GM12878 (cell line): ENCODE results near the gene CD68. TPM values are rescaled to one million over a fixed set of nuclear protein-coding genes. Genes with fewer than 3 reads are reported as not detected.

Experiments
- ATAC-seq: fragments of 200-7000 bp; cut with Tn5 transposase; 3 replicates; pipeline ENCODE4 v1.9.1; 2020; ENCODE audit warnings: mild to moderate bottlenecking, moderate library complexity
- BruUV-seq: library from RNA; stranded (reverse); fragments of 400-500 nt; replicated peaks from 2 replicates; lab custom pipeline; 2021; lab: Mats Ljungman, UMichigan
- CTCF ChIA-PET: fragments of 300-600 bp; sonication (Branson Sonifier 250); formaldehyde crosslinking; extraction: SDS; loops from one replicate; lab custom pipeline; 2021; ENCODE audit warnings: inconsistent platforms; lab: Yijun Ruan, JAX
- POLR2A ChIA-PET: fragments of 350-600 bp; formaldehyde crosslinking; extraction: SDS; loops from one replicate; lab custom pipeline; 2021; ENCODE audit warnings: inconsistent platforms; lab: Charles Lee
- RAD21 ChIA-PET: fragments of 300-600 bp; sonication (Branson Sonifier 250); formaldehyde crosslinking; loops from one replicate; lab custom pipeline; 2023; ENCODE audit warnings: antibody characterized with exemption; ENCODE audit not compliant: unreplicated experiment; lab: Charles Lee
- SMC1A ChIA-PET: fragments of 300-600 bp; sonication (Branson Sonifier 250); formaldehyde crosslinking; loops from one replicate; lab custom pipeline; 2023; ENCODE audit not compliant: unreplicated experiment, uncharacterized antibody; lab: Charles Lee
- DNase-seq: peaks from one replicate; pipeline ENCODE4 v3.0.0-alpha.2; 2011; ENCODE audit warnings: low read depth, low spot score
- FAIRE-seq: peaks from 3 replicates; lab custom pipeline; 2011; peaks lifted over from hg19 to GRCh38; lab: Jason Lieb, UNC
- H2AFZ ChIP-seq: 2 replicates; pipeline ENCODE4 v1.6.0; 2011; ENCODE audit warnings: low read depth, low read length, control low read depth; ENCODE audit not compliant: control insufficient read depth
- H3K27ac ChIP-seq: 2 replicates; pipeline ENCODE4 v1.5.1; 2011; ENCODE audit warnings: control low read depth; ENCODE audit not compliant: control insufficient read depth, insufficient read depth
- H3K27me3 ChIP-seq, 2 experiments: replicated peaks in 1 of 2; 2 replicates each; pipeline versions ENCODE4 v1.6.0 to v1.6.1; 2011; ENCODE audit warnings: low read length in 1 of 2; ENCODE audit not compliant: control insufficient read depth in 2 of 2, insufficient read depth in 2 of 2
- H3K36me3 ChIP-seq, 2 experiments: 2 replicates each; pipeline ENCODE4 v1.5.1; 2011; ENCODE audit warnings: low read length in 1 of 2; ENCODE audit not compliant: control insufficient read depth in 2 of 2, insufficient read depth in 2 of 2
- H3K4me1 ChIP-seq: 2 replicates; pipeline ENCODE4 v1.6.1; 2011; ENCODE audit warnings: mild to moderate bottlenecking, low read length, moderate library complexity, mixed read lengths; ENCODE audit not compliant: control insufficient read depth, insufficient read depth
- H3K4me2 ChIP-seq: 2 replicates; pipeline ENCODE4 v1.6.0; 2011; ENCODE audit warnings: control low read depth; ENCODE audit not compliant: control insufficient read depth, insufficient read depth
- H3K4me3 ChIP-seq: fragments of 200-600 bp; sonication (generic); 2 replicates; pipeline ENCODE4 v1.5.1; 2016
- H3K79me2 ChIP-seq: 2 replicates; pipeline ENCODE4 v1.6.0; 2011; ENCODE audit warnings: low read length; ENCODE audit not compliant: control insufficient read depth, insufficient read depth
- H3K9ac ChIP-seq: 2 replicates; pipeline ENCODE4 v1.8.0; 2011; ENCODE audit warnings: low read length, control low read depth, mixed read lengths; ENCODE audit not compliant: control insufficient read depth, insufficient read depth
- H3K9me3 ChIP-seq: replicated peaks from 3 replicates; pipeline ENCODE4 v1.5.1; 2011; ENCODE audit warnings: mild to moderate bottlenecking, low read length; ENCODE audit not compliant: control insufficient read depth, insufficient read depth
- H4K20me1 ChIP-seq: 2 replicates; pipeline ENCODE4 v1.6.0; 2011; ENCODE audit not compliant: control insufficient read depth, insufficient read depth
- EGR1 ChIP-seq, 2 experiments: IDR thresholded peaks; 1 replicate in 1 of 2; 2 replicates in 1 of 2; pipeline ENCODE4 v1.6.1; 2011 to 2012; ENCODE audit warnings: low read depth in 2 of 2, low read length in 2 of 2, borderline replicate concordance in 1 of 2, mild to moderate bottlenecking in 1 of 2, moderate library complexity in 1 of 2
- ETV6 ChIP-seq, 2 experiments: fragments of 450-650 bp in 1 of 2; IDR thresholded peaks in 1 of 2; conservative IDR thresholded peaks in 1 of 2; 2 replicates each; pipeline ENCODE4 v1.6.1; 2014; ENCODE audit warnings: antibody characterized with exemption in 1 of 2, borderline replicate concordance in 1 of 2, low read depth in 1 of 2, mild to moderate bottlenecking in 1 of 2, moderate library complexity in 1 of 2
- JUND ChIP-seq: IDR thresholded peaks from 2 replicates; pipeline ENCODE4 v1.6.1; 2012; ENCODE audit warnings: low read depth, mild to moderate bottlenecking, low read length, improper control_type of control experiment, moderate library complexity
- KLF5 ChIP-seq: fragments of 450-650 bp; IDR thresholded peaks from 2 replicates; pipeline ENCODE4 v1.6.1; 2014; ENCODE audit warnings: mild to moderate bottlenecking; ENCODE audit not compliant: partially characterized antibody
- MXI1 ChIP-seq: fragments of 150-350 bp; IDR thresholded peaks from 2 replicates; pipeline ENCODE4 v1.6.1; 2011; ENCODE audit warnings: low read depth, mild to moderate bottlenecking, inconsistent platforms, low read length, improper control_type of control experiment
- NFIC ChIP-seq: IDR thresholded peaks from 2 replicates; pipeline ENCODE4 v1.6.1; 2012; ENCODE audit warnings: low read depth, mild to moderate bottlenecking, inconsistent platforms, low read length, moderate library complexity
- POLR2A ChIP-seq: IDR thresholded peaks from 2 replicates; pipeline ENCODE4 v1.6.1; 2011; ENCODE audit warnings: low read depth, mild to moderate bottlenecking, low read length
- RB1 ChIP-seq: fragments of 450-650 bp; formaldehyde crosslinking; IDR thresholded peaks from 2 replicates; pipeline ENCODE4 v1.6.1; 2017; ENCODE audit warnings: mild to moderate bottlenecking, borderline replicate concordance
- SUZ12 ChIP-seq: fragments of 200-600 bp; sonication (generic); IDR thresholded peaks from one replicate; pipeline ENCODE4 v1.6.1; 2018; ENCODE audit warnings: antibody characterized with exemption, mild to moderate bottlenecking; ENCODE audit not compliant: unreplicated experiment
- TCF7 ChIP-seq: IDR thresholded peaks from 2 replicates; pipeline ENCODE4 v1.6.1; 2014; ENCODE audit warnings: antibody characterized with exemption, borderline replicate concordance
- WGBS: methylation state at CpG from one replicate; pipeline ENCODE4 v1.1.6; 2016; ENCODE audit warnings: low lambda C conversion rate; ENCODE audit not compliant: insufficient replicate concordance, insufficient coverage; ENCODE audit errors: missing lambda C conversion rate; 5-methylcytosine and 5-hydroxymethylcytosine counted together
- in situ Hi-C: fragments of 300-500 bp; cut with MboI; formaldehyde crosslinking; loops from 9 replicates; pipeline ENCODE4 v1.14.3; 2018; ENCODE audit warnings: mixed read lengths
- intact Hi-C: fragments of 100-400 bp; cut with micrococcal nuclease; formaldehyde crosslinking; loops from one replicate; pipeline ENCODE4 v1.14.2; 2022; ENCODE audit not compliant: unreplicated experiment
- polyA plus RNA-seq, 11 experiments: library from polyadenylated mRNA; depleted of rRNA in 4 of 11; unstranded in 6 of 11; stranded (reverse) in 5 of 11; fragments of >200 nt; fragmentation: Nextera tagmentation in 4 of 11; fragmentation: Illumina TruSeq in 1 of 11; extraction: Ambion mirVana in 4 of 11; extraction: Trizol in 1 of 11; gene quantifications; 1 replicate in 1 of 11; 2 replicates in 10 of 11; pipeline versions ENCODE4 v1.2.1 to v1.2.3, GENCODE V29; 2011 to 2016; ENCODE audit warnings: inconsistent platforms in 2 of 11, missing spikeins in 2 of 11, low read depth in 1 of 11
- total RNA-seq, 4 experiments: library from RNA; depleted of rRNA in 3 of 4; stranded (reverse); fragments of >200 nt in 3 of 4; fragmentation: Illumina TruSeq in 1 of 4; extraction: Trizol in 1 of 4; gene quantifications; 2 replicates each; pipeline versions ENCODE4 v1.2.1 to v1.2.3, GENCODE V29; 2013 to 2021
- TF ChIP-seq, protein P1 (sequence below): fragments of 450-650 bp; IDR thresholded peaks from 2 replicates; pipeline ENCODE4 v1.6.1; 2016; ENCODE audit warnings: mild to moderate bottlenecking
- TF ChIP-seq, protein P2 (sequence below): fragments of 450-650 bp; IDR thresholded peaks from 2 replicates; pipeline ENCODE4 v1.6.1; 2018; ENCODE audit warnings: borderline replicate concordance, mild to moderate bottlenecking; ENCODE audit not compliant: partially characterized antibody
- TF ChIP-seq, protein P3 (sequence below): fragments of 450-650 bp; formaldehyde crosslinking; IDR thresholded peaks from 2 replicates; pipeline ENCODE4 v1.4.0; 2020; ENCODE audit warnings: mild to moderate bottlenecking, moderate library complexity
- TF ChIP-seq, protein P4 (sequence below): IDR thresholded peaks from 2 replicates; pipeline ENCODE4 v1.6.1; 2012; ENCODE audit warnings: low read length, inconsistent platforms

Gene CD68
- total and polyA plus RNA-seq, 10 of the 15 experiments (the other 5 are each of a cell fraction or from before 2014, with no cell fraction given), result 2.6 to 6.9 (median 3.8) TPM

DNA sequence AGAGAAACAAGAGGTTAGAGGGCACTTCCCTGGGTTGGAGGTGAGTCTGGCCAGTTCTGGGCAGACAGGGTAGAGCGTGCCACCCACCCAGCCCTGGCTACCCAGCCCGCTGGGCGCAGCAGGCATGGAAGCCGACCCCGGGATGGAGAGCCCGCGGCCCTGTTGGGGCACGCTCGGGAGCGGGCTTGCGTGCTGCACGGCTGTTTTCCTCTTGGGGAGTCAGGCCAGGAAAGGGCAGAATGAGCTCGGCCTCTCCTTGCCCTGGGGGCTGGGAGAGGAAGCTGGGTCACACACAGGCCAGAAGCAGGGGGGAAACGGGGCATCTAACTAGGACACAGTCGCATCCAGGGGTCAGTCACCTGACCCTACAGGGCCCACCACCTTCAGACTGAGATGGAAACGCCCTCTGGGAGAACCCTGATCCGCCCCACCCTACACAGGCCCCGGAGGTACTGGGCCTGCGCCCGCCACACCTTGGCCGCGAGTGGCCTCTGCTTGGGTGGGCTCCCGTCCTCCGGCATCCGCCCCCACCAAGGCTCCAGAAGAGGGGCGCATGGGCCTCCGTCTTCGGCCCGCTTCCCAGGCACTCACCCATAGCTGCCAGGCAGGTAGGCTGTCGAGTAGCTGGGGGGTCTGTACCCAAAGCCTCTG, 9.2 kb downstream of the CD68 start:
- RAD21 ChIA-PET, result interaction anchor here (0.9 to 1.4 kb wide), 6 partner anchors 10 to 99 kb away, joined by 3 to 5 read pairs (median 3); partner anchors contain the start of genes CD68, SAT2 and WRAP53
- Histone ChIP-seq H3K9me3 (no peaks in the 10 kb centered on the region), H3K36me3 (peaks cover 7 to 17% of the 10 kb centered on the region in 2 experiments), H2AFZ (no peak overlapping the region), H3K27ac (no peak overlapping the region), H3K9ac (no peak overlapping the region), H3K4me1 (peaks cover 3% of the 10 kb centered on the region; the same call in 1 of the 2 replicates), H3K79me2 (peaks cover 13% of the 10 kb centered on the region), H3K4me3 (no peak overlapping the region), H3K4me2 (no peak overlapping the region), H3K27me3 (no peaks in the 10 kb centered on the region), H4K20me1 (no peaks in the 10 kb centered on the region)
- in situ Hi-C loops (no loop called here), intact Hi-C loops (no loop called here)
- CTCF ChIA-PET, result interaction anchor here (0.7 to 2.6 kb wide), 13 partner anchors 8 to 233 kb away, joined by 3 to 14 read pairs (median 5); partner anchors contain the start of genes SENP3, TMEM95, TP53 and WRAP53
- POLR2A ChIA-PET, result no interaction called here
- WGBS, result 85% methylated on average over 29 of the region's 30 CpGs
- no peak for ATAC-seq
- no TSS peak for BruUV-seq
- DNase-seq, result no peak
- FAIRE-seq, result no peak
- SMC1A ChIA-PET, result interaction anchor here (0.7 to 1.6 kb wide), 5 partner anchors 9 to 233 kb away, joined by 3 to 8 read pairs (median 3); partner anchors contain the start of genes CD68, TP53 and WRAP53
- no peak for TF ChIP-seq EGR1 (IDR thresholded peaks at IDR 0.05; ENCODE audit: borderline replicate concordance in 1 of 2, low read depth in 2 of 2, low read length in 2 of 2)
- no peak for TF ChIP-seq MXI1
- TF ChIP-seq RB1, result no peak
- no peak for TF ChIP-seq SUZ12
- no peak; the same call in 1 of the 2 replicates for TF ChIP-seq POLR2A
- TF ChIP-seq, protein P1, sequence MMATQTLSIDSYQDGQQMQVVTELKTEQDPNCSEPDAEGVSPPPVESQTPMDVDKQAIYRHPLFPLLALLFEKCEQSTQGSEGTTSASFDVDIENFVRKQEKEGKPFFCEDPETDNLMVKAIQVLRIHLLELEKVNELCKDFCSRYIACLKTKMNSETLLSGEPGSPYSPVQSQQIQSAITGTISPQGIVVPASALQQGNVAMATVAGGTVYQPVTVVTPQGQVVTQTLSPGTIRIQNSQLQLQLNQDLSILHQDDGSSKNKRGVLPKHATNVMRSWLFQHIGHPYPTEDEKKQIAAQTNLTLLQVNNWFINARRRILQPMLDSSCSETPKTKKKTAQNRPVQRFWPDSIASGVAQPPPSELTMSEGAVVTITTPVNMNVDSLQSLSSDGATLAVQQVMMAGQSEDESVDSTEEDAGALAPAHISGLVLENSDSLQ, result no peak
- TF ChIP-seq, protein P2, sequence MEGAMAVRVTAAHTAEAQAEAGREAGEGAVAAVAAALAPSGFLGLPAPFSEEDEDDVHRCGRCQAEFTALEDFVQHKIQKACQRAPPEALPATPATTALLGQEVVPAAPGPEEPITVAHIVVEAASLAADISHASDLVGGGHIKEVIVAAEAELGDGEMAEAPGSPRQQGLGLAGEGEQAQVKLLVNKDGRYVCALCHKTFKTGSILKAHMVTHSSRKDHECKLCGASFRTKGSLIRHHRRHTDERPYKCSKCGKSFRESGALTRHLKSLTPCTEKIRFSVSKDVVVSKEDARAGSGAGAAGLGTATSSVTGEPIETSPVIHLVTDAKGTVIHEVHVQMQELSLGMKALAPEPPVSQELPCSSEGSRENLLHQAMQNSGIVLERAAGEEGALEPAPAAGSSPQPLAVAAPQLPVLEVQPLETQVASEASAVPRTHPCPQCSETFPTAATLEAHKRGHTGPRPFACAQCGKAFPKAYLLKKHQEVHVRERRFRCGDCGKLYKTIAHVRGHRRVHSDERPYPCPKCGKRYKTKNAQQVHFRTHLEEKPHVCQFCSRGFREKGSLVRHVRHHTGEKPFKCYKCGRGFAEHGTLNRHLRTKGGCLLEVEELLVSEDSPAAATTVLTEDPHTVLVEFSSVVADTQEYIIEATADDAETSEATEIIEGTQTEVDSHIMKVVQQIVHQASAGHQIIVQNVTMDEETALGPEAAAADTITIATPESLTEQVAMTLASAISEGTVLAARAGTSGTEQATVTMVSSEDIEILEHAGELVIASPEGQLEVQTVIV, result no peak
- TF ChIP-seq, protein P3, sequence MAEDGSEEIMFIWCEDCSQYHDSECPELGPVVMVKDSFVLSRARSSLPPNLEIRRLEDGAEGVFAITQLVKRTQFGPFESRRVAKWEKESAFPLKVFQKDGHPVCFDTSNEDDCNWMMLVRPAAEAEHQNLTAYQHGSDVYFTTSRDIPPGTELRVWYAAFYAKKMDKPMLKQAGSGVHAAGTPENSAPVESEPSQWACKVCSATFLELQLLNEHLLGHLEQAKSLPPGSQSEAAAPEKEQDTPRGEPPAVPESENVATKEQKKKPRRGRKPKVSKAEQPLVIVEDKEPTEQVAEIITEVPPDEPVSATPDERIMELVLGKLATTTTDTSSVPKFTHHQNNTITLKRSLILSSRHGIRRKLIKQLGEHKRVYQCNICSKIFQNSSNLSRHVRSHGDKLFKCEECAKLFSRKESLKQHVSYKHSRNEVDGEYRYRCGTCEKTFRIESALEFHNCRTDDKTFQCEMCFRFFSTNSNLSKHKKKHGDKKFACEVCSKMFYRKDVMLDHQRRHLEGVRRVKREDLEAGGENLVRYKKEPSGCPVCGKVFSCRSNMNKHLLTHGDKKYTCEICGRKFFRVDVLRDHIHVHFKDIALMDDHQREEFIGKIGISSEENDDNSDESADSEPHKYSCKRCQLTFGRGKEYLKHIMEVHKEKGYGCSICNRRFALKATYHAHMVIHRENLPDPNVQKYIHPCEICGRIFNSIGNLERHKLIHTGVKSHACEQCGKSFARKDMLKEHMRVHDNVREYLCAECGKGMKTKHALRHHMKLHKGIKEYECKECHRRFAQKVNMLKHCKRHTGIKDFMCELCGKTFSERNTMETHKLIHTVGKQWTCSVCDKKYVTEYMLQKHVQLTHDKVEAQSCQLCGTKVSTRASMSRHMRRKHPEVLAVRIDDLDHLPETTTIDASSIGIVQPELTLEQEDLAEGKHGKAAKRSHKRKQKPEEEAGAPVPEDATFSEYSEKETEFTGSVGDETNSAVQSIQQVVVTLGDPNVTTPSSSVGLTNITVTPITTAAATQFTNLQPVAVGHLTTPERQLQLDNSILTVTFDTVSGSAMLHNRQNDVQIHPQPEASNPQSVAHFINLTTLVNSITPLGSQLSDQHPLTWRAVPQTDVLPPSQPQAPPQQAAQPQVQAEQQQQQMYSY, result no peak
- no peak for TF ChIP-seq TCF7
- no peak for TF ChIP-seq NFIC
- no peak for TF ChIP-seq KLF5
- TF ChIP-seq, protein P4, sequence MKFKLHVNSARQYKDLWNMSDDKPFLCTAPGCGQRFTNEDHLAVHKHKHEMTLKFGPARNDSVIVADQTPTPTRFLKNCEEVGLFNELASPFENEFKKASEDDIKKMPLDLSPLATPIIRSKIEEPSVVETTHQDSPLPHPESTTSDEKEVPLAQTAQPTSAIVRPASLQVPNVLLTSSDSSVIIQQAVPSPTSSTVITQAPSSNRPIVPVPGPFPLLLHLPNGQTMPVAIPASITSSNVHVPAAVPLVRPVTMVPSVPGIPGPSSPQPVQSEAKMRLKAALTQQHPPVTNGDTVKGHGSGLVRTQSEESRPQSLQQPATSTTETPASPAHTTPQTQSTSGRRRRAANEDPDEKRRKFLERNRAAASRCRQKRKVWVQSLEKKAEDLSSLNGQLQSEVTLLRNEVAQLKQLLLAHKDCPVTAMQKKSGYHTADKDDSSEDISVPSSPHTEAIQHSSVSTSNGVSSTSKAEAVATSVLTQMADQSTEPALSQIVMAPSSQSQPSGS, result no peak
- no peak for TF ChIP-seq ETV6 (conservative IDR thresholded peaks at IDR 0.05 in 1 of 2, IDR thresholded peaks at IDR 0.05 in 1 of 2; ENCODE audit: borderline replicate concordance in 1 of 2, low read depth in 1 of 2)
- TF ChIP-seq JUND, result no peak
